GM12878 (cell line): ENCODE data around the gene PTGIS. TPM values are rescaled to one million over a fixed set of nuclear protein-coding genes. Genes with fewer than 3 reads are reported as not detected.

Experiments used
- ATAC-seq: fragments of 200-7000 bp; cut with Tn5 transposase; 3 replicates; pipeline ENCODE4 v1.9.1; 2020; ENCODE audit warnings: mild to moderate bottlenecking, moderate library complexity
- BruUV-seq: library from RNA; stranded (reverse); fragments of 400-500 nt; replicated peaks from 2 replicates; lab custom pipeline; 2021; lab: Mats Ljungman, UMichigan
- CTCF ChIA-PET: fragments of 300-600 bp; sonication (Branson Sonifier 250); formaldehyde crosslinking; extraction: SDS; loops from one replicate; lab custom pipeline; 2021; ENCODE audit warnings: inconsistent platforms; lab: Yijun Ruan, JAX
- POLR2A ChIA-PET: fragments of 350-600 bp; formaldehyde crosslinking; extraction: SDS; loops from one replicate; lab custom pipeline; 2021; ENCODE audit warnings: inconsistent platforms; lab: Charles Lee
- RAD21 ChIA-PET: fragments of 300-600 bp; sonication (Branson Sonifier 250); formaldehyde crosslinking; loops from one replicate; lab custom pipeline; 2023; ENCODE audit warnings: antibody characterized with exemption; ENCODE audit not compliant: unreplicated experiment; lab: Charles Lee
- SMC1A ChIA-PET: fragments of 300-600 bp; sonication (Branson Sonifier 250); formaldehyde crosslinking; loops from one replicate; lab custom pipeline; 2023; ENCODE audit not compliant: unreplicated experiment, uncharacterized antibody; lab: Charles Lee
- DNase-seq: peaks from one replicate; pipeline ENCODE4 v3.0.0-alpha.2; 2011; ENCODE audit warnings: low read depth, low spot score
- FAIRE-seq: peaks from 3 replicates; lab custom pipeline; 2011; peaks lifted over from hg19 to GRCh38; lab: Jason Lieb, UNC
- H2AFZ ChIP-seq: 2 replicates; pipeline ENCODE4 v1.6.0; 2011; ENCODE audit warnings: low read depth, low read length, control low read depth; ENCODE audit not compliant: control insufficient read depth
- H3K27ac ChIP-seq: 2 replicates; pipeline ENCODE4 v1.5.1; 2011; ENCODE audit warnings: control low read depth; ENCODE audit not compliant: control insufficient read depth, insufficient read depth
- H3K27me3 ChIP-seq, 2 experiments: replicated peaks in 1 of 2; 2 replicates each; pipeline versions ENCODE4 v1.6.0 to v1.6.1; 2011; ENCODE audit warnings: low read length in 1 of 2; ENCODE audit not compliant: control insufficient read depth in 2 of 2, insufficient read depth in 2 of 2
- H3K36me3 ChIP-seq, 2 experiments: 2 replicates each; pipeline ENCODE4 v1.5.1; 2011; ENCODE audit warnings: low read length in 1 of 2; ENCODE audit not compliant: control insufficient read depth in 2 of 2, insufficient read depth in 2 of 2
- H3K4me1 ChIP-seq: 2 replicates; pipeline ENCODE4 v1.6.1; 2011; ENCODE audit warnings: mild to moderate bottlenecking, low read length, moderate library complexity, mixed read lengths; ENCODE audit not compliant: control insufficient read depth, insufficient read depth
- H3K4me2 ChIP-seq: 2 replicates; pipeline ENCODE4 v1.6.0; 2011; ENCODE audit warnings: control low read depth; ENCODE audit not compliant: control insufficient read depth, insufficient read depth
- H3K4me3 ChIP-seq: fragments of 200-600 bp; sonication (generic); 2 replicates; pipeline ENCODE4 v1.5.1; 2016
- H3K79me2 ChIP-seq: 2 replicates; pipeline ENCODE4 v1.6.0; 2011; ENCODE audit warnings: low read length; ENCODE audit not compliant: control insufficient read depth, insufficient read depth
- H3K9ac ChIP-seq: 2 replicates; pipeline ENCODE4 v1.8.0; 2011; ENCODE audit warnings: low read length, control low read depth, mixed read lengths; ENCODE audit not compliant: control insufficient read depth, insufficient read depth
- H3K9me3 ChIP-seq: replicated peaks from 3 replicates; pipeline ENCODE4 v1.5.1; 2011; ENCODE audit warnings: mild to moderate bottlenecking, low read length; ENCODE audit not compliant: control insufficient read depth, insufficient read depth
- H4K20me1 ChIP-seq: 2 replicates; pipeline ENCODE4 v1.6.0; 2011; ENCODE audit not compliant: control insufficient read depth, insufficient read depth
- FOXK2 ChIP-seq: fragments of 450-650 bp; IDR thresholded peaks from 2 replicates; pipeline ENCODE4 v1.6.1; 2017; ENCODE audit warnings: mild to moderate bottlenecking, moderate library complexity
- MEF2B ChIP-seq: fragments of 450-650 bp; IDR thresholded peaks from 2 replicates; pipeline ENCODE4 v1.6.1; 2018; ENCODE audit warnings: mild to moderate bottlenecking, moderate library complexity; ENCODE audit not compliant: partially characterized antibody, poor library complexity, severe bottlenecking
- MYB ChIP-seq: fragments of 150-350 bp; IDR thresholded peaks from 2 replicates; pipeline ENCODE4 v1.6.1; 2014; ENCODE audit warnings: mild to moderate bottlenecking, low read depth, low read length, borderline replicate concordance
- PML ChIP-seq: IDR thresholded peaks from 2 replicates; pipeline ENCODE4 v1.6.1; 2012; ENCODE audit warnings: low read length, inconsistent platforms
- RBBP5 ChIP-seq: fragments of 200-600 bp; sonication (generic); conservative IDR thresholded peaks from 2 replicates; pipeline ENCODE4 v1.6.1; 2016
- RELB ChIP-seq: fragments of 450-650 bp; IDR thresholded peaks from 2 replicates; pipeline ENCODE4 v1.6.1; 2017; ENCODE audit warnings: low read depth, mild to moderate bottlenecking, moderate library complexity
- RFX5 ChIP-seq: IDR thresholded peaks from 2 replicates; pipeline ENCODE4 v1.6.1; 2011; ENCODE audit warnings: low read depth, low read length, improper control_type of control experiment
- STAT1 ChIP-seq: fragments of 450-650 bp; conservative IDR thresholded peaks from 2 replicates; pipeline ENCODE4 v1.6.1; 2014; ENCODE audit warnings: antibody characterized with exemption, mild to moderate bottlenecking
- ZNF217 ChIP-seq: fragments of 450-650 bp; IDR thresholded peaks from 2 replicates; pipeline ENCODE4 v1.6.1; 2017; ENCODE audit warnings: antibody characterized with exemption, mild to moderate bottlenecking
- WGBS: methylation state at CpG from one replicate; pipeline ENCODE4 v1.1.6; 2016; ENCODE audit warnings: low lambda C conversion rate; ENCODE audit not compliant: insufficient replicate concordance, insufficient coverage; ENCODE audit errors: missing lambda C conversion rate; 5-methylcytosine and 5-hydroxymethylcytosine counted together
- in situ Hi-C: fragments of 300-500 bp; cut with MboI; formaldehyde crosslinking; loops from 9 replicates; pipeline ENCODE4 v1.14.3; 2018; ENCODE audit warnings: mixed read lengths
- intact Hi-C: fragments of 100-400 bp; cut with micrococcal nuclease; formaldehyde crosslinking; loops from one replicate; pipeline ENCODE4 v1.14.2; 2022; ENCODE audit not compliant: unreplicated experiment
- polyA plus RNA-seq, 11 experiments: library from polyadenylated mRNA; depleted of rRNA in 4 of 11; unstranded in 6 of 11; stranded (reverse) in 5 of 11; fragments of >200 nt; fragmentation: Nextera tagmentation in 4 of 11; fragmentation: Illumina TruSeq in 1 of 11; extraction: Ambion mirVana in 4 of 11; extraction: Trizol in 1 of 11; gene quantifications; 1 replicate in 1 of 11; 2 replicates in 10 of 11; pipeline versions ENCODE4 v1.2.1 to v1.2.3, GENCODE V29; 2011 to 2016; ENCODE audit warnings: inconsistent platforms in 2 of 11, missing spikeins in 2 of 11, low read depth in 1 of 11
- total RNA-seq, 4 experiments: library from RNA; depleted of rRNA in 3 of 4; stranded (reverse); fragments of >200 nt in 3 of 4; fragmentation: Illumina TruSeq in 1 of 4; extraction: Trizol in 1 of 4; gene quantifications; 2 replicates each; pipeline versions ENCODE4 v1.2.1 to v1.2.3, GENCODE V29; 2013 to 2021
- TF ChIP-seq, protein P1 (sequence below): IDR thresholded peaks from 2 replicates; pipeline ENCODE4 v1.6.1; 2012; ENCODE audit warnings: low read depth, low read length, improper control_type of control experiment

The PTGIS gene
- total and polyA plus RNA-seq, 10 of the 15 experiments (the other 5 are each of a cell fraction or from before 2014, with no cell fraction given): 0.10 TPM; not detected in 9

- no peak overlapping the region for H3K9ac ChIP-seq
- H3K4me2 ChIP-seq: no peak overlapping the region
- DNase-seq: no peak
- H4K20me1 ChIP-seq: no peaks in the 10 kb centered on the region
- H3K36me3 ChIP-seq: no peaks in the 10 kb centered on the region
- H3K27me3 ChIP-seq: no peaks in the 10 kb centered on the region
- FAIRE-seq: no peak
- no peak overlapping the region for H2AFZ ChIP-seq
- TF ChIP-seq RBBP5: no peak
- no peak for TF ChIP-seq MEF2B
- TF ChIP-seq STAT1: no peak
- no peak for TF ChIP-seq ZNF217
- TF ChIP-seq RFX5: no peak
- TF ChIP-seq PML: no peak
- TF ChIP-seq MYB: no peak
- TF ChIP-seq, protein P1, sequence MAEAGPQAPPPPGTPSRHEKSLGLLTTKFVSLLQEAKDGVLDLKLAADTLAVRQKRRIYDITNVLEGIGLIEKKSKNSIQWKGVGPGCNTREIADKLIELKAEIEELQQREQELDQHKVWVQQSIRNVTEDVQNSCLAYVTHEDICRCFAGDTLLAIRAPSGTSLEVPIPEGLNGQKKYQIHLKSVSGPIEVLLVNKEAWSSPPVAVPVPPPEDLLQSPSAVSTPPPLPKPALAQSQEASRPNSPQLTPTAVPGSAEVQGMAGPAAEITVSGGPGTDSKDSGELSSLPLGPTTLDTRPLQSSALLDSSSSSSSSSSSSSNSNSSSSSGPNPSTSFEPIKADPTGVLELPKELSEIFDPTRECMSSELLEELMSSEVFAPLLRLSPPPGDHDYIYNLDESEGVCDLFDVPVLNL: no peak
- no peak for TF ChIP-seq RELB
- no peak for TF ChIP-seq FOXK2
- 0% methylated on average over 1 of the region's 1 CpG for WGBS
- no TSS peak for BruUV-seq
- intact Hi-C loops: no loop called here
- H3K79me2 ChIP-seq: no peaks in the 10 kb centered on the region
- no peak for ATAC-seq
- POLR2A ChIA-PET: no interaction called here
- no peak overlapping the region for H3K27ac ChIP-seq
- SMC1A ChIA-PET: no interaction called here
- no peaks in the 10 kb centered on the region for H3K4me1 ChIP-seq
- RAD21 ChIA-PET: no interaction called here
- no peaks in the 10 kb centered on the region; the same call in 2 of the 3 replicates for H3K9me3 ChIP-seq
- H3K4me3 ChIP-seq: no peak overlapping the region
- CTCF ChIA-PET: interaction anchor here (1.3 kb wide), 1 partner anchor 37 kb away, joined by 3 read pairs; no protein-coding TSS in a partner anchor
- in situ Hi-C loops: no loop called here
These were observed 70.6 kb downstream of the PTGIS start for GRCh38 chr20:49497398-49497669.
